GM19023 (cell line): ENCODE measurements around the gene FHOD3.
A peak's percentile ranks its signal among the peaks of the same experiment; 100 is the strongest.

Experiments
- ATAC-seq: cut with Tn5 transposase; IDR thresholded peaks from one replicate; pipeline ENCODE4 v1.9.1; 2021; ENCODE audit warnings: mild to moderate bottlenecking, moderate library complexity; ENCODE audit not compliant: unreplicated experiment

The FHOD3 gene

GRCh38 chr18:36297417-36298125, at the start of gene FHOD3:
TSS of gene FHOD3 (plus strand) at chr18:36297713. CDS start at chr18:36297836, 123 bp downstream.
- peak; percentile 71 for ATAC-seq

- ATAC-seq: peak; percentile 54
Observed at GRCh38 chr18:36249392-36249791, 48.1 kb upstream of the FHOD3 start.

GRCh38 chr18:36250827-36251226, 46.7 kb upstream of the FHOD3 start:
- ATAC-seq: no peak

GRCh38 chr18:36255072-36255698, 42.3 kb upstream of the FHOD3 start:
- ATAC-seq: no peak

GRCh38 chr18:36256094-36256493, 41.4 kb upstream of the FHOD3 start:
- no peak for ATAC-seq

- ATAC-seq: no peak
Observed at GRCh38 chr18:36262971-36263370, 34.5 kb upstream of the FHOD3 start.

- ATAC-seq: no peak
Observed at GRCh38 chr18:36264283-36264682, 33.2 kb upstream of the FHOD3 start.

- no peak for ATAC-seq
Observed at GRCh38 chr18:36265015-36265414, 32.5 kb upstream of the FHOD3 start.

- ATAC-seq: no peak
Observed at GRCh38 chr18:36269157-36269556, 28.4 kb upstream of the FHOD3 start.

GRCh38 chr18:36271153-36271552, 26.4 kb upstream of the FHOD3 start:
- no peak for ATAC-seq

- ATAC-seq: no peak
Observed at GRCh38 chr18:36273347-36273746, 24.2 kb upstream of the FHOD3 start.

- ATAC-seq: no peak
Observed at GRCh38 chr18:36274083-36274715, 23.3 kb upstream of the FHOD3 start.

GRCh38 chr18:36275561-36275960, 22.0 kb upstream of the FHOD3 start:
- ATAC-seq: no peak

- ATAC-seq: no peak
Observed at GRCh38 chr18:36279001-36279400, 18.5 kb upstream of the FHOD3 start.

GRCh38 chr18:36281936-36282335, 15.6 kb upstream of the FHOD3 start:
- ATAC-seq: no peak

GRCh38 chr18:36283448-36283847, 14.1 kb upstream of the FHOD3 start:
- ATAC-seq: no peak

GRCh38 chr18:36284268-36284667, 13.2 kb upstream of the FHOD3 start:
- no peak for ATAC-seq

- no peak for ATAC-seq
Observed at GRCh38 chr18:36284671-36285295, 12.7 kb upstream of the FHOD3 start.

GRCh38 chr18:36287653-36288052, 9.9 kb upstream of the FHOD3 start:
- no peak for ATAC-seq

- no peak for ATAC-seq
Observed at GRCh38 chr18:36288689-36289088, 8.8 kb upstream of the FHOD3 start.

GRCh38 chr18:36294031-36294430, 3.5 kb upstream of the FHOD3 start:
- no peak for ATAC-seq

GRCh38 chr18:36295214-36295613, 2.3 kb upstream of the FHOD3 start:
- ATAC-seq: no peak
